Neutrophil (primary cell): ENCODE measurements around the gene GNPTG.

Experiments
- H3K27ac ChIP-seq: fragments of 200-600 bp; sonication (generic); 2 replicates; pipeline ENCODE4 v1.5.1; 2016; ENCODE audit warnings: mild to moderate bottlenecking, moderate library complexity
- H3K27me3 ChIP-seq: fragments of 200-600 bp; sonication (generic); 2 replicates; pipeline ENCODE4 v1.6.0; 2016; ENCODE audit warnings: mild to moderate bottlenecking
- H3K36me3 ChIP-seq: fragments of 200-600 bp; sonication (generic); 2 replicates; pipeline ENCODE4 v1.5.1; 2017
- H3K4me1 ChIP-seq, 2 experiments: fragments of 200-600 bp in 1 of 2; sonication (generic) in 1 of 2; 1 replicate in 1 of 2; 2 replicates in 1 of 2; pipeline versions ENCODE4 v1.5.1 to v1.6.1; 2013 to 2016; ENCODE audit warnings: low read depth in 1 of 2, low read length in 1 of 2, mild to moderate bottlenecking in 1 of 2, moderate library complexity in 1 of 2; ENCODE audit not compliant: control insufficient read depth in 1 of 2, insufficient read depth in 1 of 2
- H3K4me3 ChIP-seq, 2 experiments: fragments of 200-600 bp in 1 of 2; sonication (generic) in 1 of 2; 1 replicate in 1 of 2; 2 replicates in 1 of 2; pipeline ENCODE4 v1.5.1; 2013 to 2016; ENCODE audit warnings: low read depth in 1 of 2, low read length in 1 of 2, mild to moderate bottlenecking in 1 of 2, moderate library complexity in 1 of 2
- H3K9me3 ChIP-seq: fragments of 200-600 bp; sonication (generic); 2 replicates; pipeline ENCODE4 v1.5.1; 2016
- TF ChIP-seq, protein P1 (sequence below): fragments of 200-600 bp; sonication (generic); IDR thresholded peaks from 2 replicates; pipeline ENCODE4 v1.5.1; 2016; ENCODE audit warnings: antibody characterized with exemption

Gene GNPTG

DNA sequence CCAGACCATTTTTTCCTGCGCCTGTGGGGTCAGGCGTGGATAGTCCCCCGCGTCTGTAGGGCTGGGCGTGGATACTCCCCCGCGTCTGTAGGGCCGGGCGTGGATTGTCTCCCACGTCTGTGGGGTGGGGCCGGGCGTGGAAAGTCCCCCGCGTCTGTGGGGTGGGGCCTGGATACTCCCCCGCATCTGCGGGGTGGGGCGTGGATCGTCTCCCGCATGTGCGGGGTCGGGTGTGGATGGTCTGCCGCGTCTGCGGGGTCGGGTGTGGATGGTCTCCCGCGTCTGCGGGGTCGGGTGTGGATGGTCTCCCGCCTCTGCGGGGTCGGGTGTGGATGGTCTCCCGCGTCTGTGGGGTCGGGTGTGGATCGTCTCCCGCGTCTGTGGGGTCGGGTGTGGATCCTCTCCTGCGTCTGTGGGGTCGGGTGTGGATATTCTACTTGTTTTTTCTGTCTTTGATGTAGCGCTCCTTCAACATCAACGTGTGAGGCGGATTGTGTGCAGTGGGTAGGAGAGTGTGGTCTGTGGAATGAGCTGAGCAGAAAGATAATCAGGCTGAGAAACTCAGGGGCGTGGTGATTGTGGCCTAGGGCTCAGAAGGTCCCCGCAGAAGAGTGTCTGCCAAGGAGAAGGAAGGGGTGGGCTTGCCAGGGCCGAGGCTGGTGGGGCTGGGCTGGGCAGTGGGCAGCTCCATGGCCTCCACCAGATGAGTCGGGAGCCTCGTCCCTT, 3.2 kb downstream of the GNPTG start:
- no peak overlapping the region for H3K27ac ChIP-seq
- no peak overlapping the region for H3K4me3 ChIP-seq
- H3K36me3 ChIP-seq = peaks cover 29% of the 10 kb centered on the region
- H3K9me3 ChIP-seq = no peaks in the 10 kb centered on the region
- no peaks in the 10 kb centered on the region for H3K27me3 ChIP-seq
- H3K4me1 ChIP-seq = peaks cover 24 to 26% of the 10 kb centered on the region in 2 experiments
- TF ChIP-seq, protein P1, sequence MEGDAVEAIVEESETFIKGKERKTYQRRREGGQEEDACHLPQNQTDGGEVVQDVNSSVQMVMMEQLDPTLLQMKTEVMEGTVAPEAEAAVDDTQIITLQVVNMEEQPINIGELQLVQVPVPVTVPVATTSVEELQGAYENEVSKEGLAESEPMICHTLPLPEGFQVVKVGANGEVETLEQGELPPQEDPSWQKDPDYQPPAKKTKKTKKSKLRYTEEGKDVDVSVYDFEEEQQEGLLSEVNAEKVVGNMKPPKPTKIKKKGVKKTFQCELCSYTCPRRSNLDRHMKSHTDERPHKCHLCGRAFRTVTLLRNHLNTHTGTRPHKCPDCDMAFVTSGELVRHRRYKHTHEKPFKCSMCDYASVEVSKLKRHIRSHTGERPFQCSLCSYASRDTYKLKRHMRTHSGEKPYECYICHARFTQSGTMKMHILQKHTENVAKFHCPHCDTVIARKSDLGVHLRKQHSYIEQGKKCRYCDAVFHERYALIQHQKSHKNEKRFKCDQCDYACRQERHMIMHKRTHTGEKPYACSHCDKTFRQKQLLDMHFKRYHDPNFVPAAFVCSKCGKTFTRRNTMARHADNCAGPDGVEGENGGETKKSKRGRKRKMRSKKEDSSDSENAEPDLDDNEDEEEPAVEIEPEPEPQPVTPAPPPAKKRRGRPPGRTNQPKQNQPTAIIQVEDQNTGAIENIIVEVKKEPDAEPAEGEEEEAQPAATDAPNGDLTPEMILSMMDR = no peak

DNA sequence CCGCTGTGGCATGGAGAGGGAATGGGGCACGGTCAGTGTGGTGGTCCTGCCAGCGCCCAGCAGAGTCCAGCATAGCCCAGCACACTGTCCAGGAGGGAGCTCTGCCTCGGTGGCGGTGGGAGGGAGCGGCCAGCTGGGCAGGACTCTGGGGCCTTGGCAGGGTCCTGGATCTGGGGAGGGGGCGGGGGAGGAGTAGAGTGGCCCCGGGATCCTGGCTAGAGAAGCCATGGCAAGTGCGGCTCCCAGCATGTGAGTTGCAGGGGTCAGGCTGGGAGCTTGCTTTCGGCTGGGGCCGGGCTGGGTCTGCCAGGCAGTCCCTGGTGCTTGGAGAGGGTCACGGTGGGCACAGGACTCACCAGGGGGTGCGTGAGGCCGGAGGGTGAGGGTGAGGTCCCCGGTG, 3.9 kb downstream of the GNPTG start:
- H3K4me3 ChIP-seq = no peak overlapping the region
- no peaks in the 10 kb centered on the region for H3K9me3 ChIP-seq
- no peak overlapping the region for H3K27ac ChIP-seq
- peaks cover 23% of the 10 kb centered on the region in 2 experiments for H3K4me1 ChIP-seq
- TF ChIP-seq, protein P1 = no peak
- H3K27me3 ChIP-seq = no peaks in the 10 kb centered on the region
- H3K36me3 ChIP-seq = peaks cover 29% of the 10 kb centered on the region

DNA sequence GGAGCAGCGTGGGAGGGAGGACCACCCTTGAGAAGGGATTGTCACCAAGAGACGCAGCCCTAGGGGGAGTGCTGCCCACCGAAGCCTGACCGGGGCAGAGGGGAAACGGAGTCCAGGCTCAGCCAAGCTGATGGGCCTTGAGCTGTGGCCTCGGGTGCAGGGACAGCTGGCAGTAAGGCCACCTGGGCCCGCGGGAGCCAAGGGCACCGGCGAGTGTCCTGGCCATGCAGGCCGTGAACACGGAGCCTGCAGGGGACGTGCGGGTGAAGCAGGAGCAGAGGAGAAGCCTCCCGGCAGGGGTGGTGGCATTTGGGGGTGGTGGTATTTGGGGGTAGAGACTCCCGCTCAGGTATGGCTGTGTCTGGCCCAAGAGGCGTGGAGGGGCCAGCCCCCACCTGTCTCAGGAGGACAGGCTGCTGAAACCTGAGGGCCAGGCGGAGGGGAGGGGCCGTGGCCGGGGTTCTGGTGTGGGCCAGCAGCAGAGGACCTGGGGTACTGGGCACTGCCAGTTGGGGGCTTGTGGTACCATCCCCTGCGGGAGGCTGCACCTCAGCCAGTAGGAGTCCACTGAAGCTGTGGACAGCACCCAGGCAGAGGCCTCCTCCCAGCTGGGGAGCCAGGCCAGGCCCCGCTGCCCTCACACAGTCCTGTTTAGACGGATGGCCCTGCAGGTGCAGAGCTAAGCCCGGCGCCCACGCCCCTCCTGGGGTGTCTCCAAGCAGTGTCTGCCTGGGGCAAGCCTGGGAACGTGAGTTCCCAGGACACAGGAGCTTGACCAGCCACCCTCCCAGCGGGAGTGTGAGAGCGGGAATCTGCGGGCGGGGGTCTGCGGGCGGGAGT, 4.5 kb downstream of the GNPTG start:
- no peak overlapping the region for H3K4me3 ChIP-seq
- H3K9me3 ChIP-seq = no peaks in the 10 kb centered on the region
- no peak overlapping the region for H3K27ac ChIP-seq
- peaks cover 16% of the 10 kb centered on the region in 2 experiments for H3K4me1 ChIP-seq
- TF ChIP-seq, protein P1 = no peak
- H3K36me3 ChIP-seq = peaks cover 34% of the 10 kb centered on the region
- no peaks in the 10 kb centered on the region for H3K27me3 ChIP-seq

DNA sequence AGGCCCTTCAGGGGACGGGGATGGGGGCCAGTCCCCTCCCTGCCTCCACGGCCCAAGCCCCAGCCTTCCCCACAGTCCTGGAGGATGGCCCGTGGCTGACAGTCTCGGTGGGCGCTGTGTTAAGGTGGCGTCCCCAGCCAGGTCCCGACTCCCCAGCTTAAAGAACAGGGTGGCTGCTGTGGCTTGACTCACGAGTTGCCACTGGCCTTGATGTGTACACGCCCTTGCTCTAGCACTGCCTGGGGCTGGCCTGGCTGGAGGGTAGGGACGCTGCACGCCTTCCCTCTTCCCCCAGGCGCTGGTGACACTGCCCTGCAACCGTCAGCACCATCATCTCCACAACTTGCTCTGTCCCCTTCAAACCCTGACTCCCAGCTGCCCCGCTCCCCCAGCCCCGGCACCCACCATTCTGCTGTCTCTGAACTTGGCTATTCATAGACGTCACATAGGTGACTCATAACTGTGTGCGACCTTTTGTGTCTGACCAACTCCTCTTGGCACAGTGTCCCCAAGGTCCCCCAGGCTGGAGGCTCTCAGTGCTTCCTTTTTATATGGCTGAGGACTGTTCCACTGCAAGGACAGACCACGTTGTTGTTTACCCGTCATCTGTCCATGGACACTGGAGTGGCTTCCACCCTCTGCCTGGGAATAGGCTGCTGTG, 6.3 kb downstream of the GNPTG start:
- H3K27me3 ChIP-seq = no peaks in the 10 kb centered on the region
- no peaks in the 10 kb centered on the region for H3K9me3 ChIP-seq
- H3K36me3 ChIP-seq = peaks cover 51% of the 10 kb centered on the region
- H3K4me1 ChIP-seq = peaks cover 2 to 4% of the 10 kb centered on the region in 2 experiments
- H3K27ac ChIP-seq = no peak overlapping the region
- TF ChIP-seq, protein P1 = no peak
- no peak overlapping the region for H3K4me3 ChIP-seq

DNA sequence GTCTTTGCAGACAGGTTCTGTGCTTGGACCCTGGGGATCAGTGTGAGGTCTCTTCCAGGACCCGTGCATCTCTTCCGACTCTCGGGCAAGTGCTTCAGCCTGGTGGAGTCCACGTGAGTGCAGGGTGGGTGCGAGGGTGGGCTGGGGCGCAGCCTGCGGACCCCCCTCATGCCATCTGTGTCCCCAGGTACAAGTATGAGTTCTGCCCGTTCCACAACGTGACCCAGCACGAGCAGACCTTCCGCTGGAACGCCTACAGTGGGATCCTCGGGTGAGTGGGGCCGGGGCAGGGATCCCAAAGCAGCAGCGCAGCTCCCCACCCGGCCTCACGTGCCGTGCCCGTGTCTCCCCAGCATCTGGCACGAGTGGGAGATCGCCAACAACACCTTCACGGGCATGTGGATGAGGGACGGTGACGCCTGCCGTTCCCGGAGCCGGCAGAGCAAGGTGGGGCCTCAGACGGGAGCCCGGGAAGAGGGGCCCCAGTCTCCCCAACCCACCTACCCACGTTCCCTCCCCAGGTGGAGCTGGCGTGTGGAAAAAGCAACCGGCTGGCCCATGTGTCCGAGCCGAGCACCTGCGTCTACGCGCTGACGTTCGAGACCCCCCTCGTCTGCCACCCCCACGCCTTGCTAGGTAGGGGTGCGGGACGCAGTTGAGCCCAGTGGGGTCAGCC, 10.1 kb downstream of the GNPTG start:
- H3K4me3 ChIP-seq = no peak overlapping the region
- TF ChIP-seq, protein P1 = no peak
- H3K9me3 ChIP-seq = no peaks in the 10 kb centered on the region
- no peaks in the 10 kb centered on the region for H3K27me3 ChIP-seq
- no peak overlapping the region for H3K27ac ChIP-seq
- peaks cover 0 to 4% of the 10 kb centered on the region in 2 experiments for H3K4me1 ChIP-seq
- peaks cover 89% of the 10 kb centered on the region for H3K36me3 ChIP-seq
